ENCODE data around the gene MTX1.

Gene MTX1

DNA sequence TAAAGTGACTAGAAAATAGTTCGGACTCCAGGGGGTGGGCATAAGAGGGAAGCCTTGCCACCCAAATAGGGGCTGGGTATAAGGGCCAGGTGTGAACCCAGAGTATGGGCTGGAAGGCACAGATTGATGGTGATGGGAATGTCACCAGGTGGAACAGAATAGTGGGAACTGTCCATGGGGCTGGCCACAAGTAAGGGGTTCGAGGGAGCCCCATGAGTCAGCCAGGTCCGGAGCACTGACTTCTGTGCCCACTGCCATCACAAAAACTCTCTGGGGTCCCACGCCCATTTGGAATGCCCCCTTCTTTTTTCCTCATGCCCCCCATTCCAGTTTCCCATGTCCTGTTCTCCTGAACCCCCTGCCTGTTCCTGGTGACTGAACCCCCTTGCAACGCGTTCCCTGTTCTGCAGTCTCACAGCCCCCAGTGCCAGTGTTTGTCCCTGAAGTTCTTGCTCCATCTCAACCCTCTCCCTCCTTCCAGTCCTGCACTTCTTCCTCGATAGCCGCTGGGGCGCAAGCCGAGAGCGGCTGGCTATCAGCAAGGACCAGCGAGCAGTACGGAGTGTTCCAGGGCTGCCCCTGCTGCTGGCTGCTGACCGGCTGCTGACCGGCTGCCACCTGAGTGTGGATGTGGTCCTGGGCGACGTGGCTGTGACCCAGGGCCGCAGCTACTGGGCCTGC, 27.0 kb upstream of the MTX1 start:
- no peak for DNase-seq (ENCODE audit: low read depth)
- TF ChIP-seq, protein P1, sequence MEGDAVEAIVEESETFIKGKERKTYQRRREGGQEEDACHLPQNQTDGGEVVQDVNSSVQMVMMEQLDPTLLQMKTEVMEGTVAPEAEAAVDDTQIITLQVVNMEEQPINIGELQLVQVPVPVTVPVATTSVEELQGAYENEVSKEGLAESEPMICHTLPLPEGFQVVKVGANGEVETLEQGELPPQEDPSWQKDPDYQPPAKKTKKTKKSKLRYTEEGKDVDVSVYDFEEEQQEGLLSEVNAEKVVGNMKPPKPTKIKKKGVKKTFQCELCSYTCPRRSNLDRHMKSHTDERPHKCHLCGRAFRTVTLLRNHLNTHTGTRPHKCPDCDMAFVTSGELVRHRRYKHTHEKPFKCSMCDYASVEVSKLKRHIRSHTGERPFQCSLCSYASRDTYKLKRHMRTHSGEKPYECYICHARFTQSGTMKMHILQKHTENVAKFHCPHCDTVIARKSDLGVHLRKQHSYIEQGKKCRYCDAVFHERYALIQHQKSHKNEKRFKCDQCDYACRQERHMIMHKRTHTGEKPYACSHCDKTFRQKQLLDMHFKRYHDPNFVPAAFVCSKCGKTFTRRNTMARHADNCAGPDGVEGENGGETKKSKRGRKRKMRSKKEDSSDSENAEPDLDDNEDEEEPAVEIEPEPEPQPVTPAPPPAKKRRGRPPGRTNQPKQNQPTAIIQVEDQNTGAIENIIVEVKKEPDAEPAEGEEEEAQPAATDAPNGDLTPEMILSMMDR (IDR thresholded peaks at IDR 0.05; ENCODE audit: low read length, missing control alignments) = no peak

DNA sequence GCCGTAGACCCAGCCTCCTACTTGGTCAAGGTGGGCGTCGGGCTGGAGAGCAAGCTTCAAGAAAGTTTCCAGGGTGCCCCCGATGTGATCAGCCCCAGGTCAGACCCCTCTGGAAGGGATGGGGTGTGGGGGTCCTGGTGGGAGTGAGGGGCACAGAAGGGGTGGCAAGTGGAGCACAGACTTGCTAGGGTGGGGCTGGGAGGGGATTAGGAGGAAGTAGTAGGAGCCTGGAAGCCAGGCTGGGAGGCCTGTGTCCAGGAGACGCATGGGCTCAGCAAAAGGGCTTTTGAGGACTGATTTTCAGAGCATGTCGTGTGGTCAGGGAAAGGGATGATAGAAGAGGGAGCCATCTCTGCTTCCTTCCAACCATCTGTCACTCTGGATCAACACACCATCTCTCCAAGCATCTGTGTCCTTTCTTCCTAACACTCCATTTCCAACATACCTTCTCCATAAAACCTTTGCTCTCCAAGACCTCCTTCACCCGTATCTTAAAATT, 26.4 kb upstream of the MTX1 start:
- no peak for DNase-seq (ENCODE audit: low read depth)
- TF ChIP-seq, protein P1 (IDR thresholded peaks at IDR 0.05; ENCODE audit: low read length, missing control alignments) = no peak
- no peak overlapping the region for H3K4me3 ChIP-seq (replicated peaks; ENCODE audit: low read depth, low read length)

More for the DNA sequence above, 27.0 kb upstream of the MTX1 start:
- no peak overlapping the region for H3K4me3 ChIP-seq (replicated peaks; ENCODE audit: low read depth, low read length)

DNA sequence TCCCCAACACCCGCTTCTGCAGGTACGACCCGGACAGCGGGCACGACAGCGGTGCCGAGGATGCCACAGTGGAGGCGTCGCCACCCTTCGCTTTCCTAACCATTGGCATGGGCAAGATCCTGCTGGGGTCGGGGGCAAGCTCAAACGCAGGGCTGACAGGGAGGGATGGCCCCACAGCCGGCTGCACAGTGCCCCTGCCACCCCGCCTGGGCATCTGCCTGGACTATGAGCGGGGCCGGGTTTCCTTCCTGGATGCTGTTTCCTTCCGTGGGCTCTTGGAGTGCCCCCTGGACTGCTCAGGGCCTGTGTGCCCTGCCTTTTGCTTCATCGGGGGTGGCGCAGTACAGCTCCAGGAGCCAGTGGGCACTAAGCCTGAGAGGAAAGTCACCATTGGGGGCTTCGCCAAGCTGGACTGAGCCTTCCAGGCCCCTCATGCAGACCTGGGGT, 24.7 kb upstream of the MTX1 start:
- H3K4me3 ChIP-seq (replicated peaks; ENCODE audit: low read depth, low read length) = no peak overlapping the region
- no peak for DNase-seq (ENCODE audit: low read depth)
- TF ChIP-seq, protein P1 (IDR thresholded peaks at IDR 0.05; ENCODE audit: low read length, missing control alignments) = no peak

DNA sequence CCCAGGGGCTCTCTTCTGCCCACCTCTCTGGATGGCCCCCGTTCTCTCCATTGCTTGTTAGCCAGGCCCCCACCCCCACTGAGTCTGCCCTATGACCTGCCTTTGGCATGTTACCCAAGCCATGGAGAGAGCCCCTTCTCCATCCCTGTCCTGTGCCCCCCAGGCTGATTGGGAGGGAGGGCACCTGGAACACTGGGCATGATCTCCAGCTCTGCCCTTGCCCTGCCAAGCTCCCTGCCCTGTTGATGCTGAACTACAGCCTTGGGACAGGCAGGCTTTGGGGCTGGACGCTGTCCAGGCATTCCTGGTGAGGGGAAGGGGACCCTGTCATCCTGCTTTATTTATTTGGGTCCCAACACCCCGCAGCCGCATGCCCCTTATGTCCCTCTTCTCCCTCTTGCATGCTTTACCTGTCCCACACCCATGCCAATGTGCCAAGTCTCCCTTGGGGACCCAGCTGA, 24.1 kb upstream of the MTX1 start:
- DNase-seq (ENCODE audit: low read depth) = no peak
- TF ChIP-seq, protein P1 (IDR thresholded peaks at IDR 0.05; ENCODE audit: low read length, missing control alignments) = no peak
- no peak overlapping the region for H3K4me3 ChIP-seq (replicated peaks; ENCODE audit: low read depth, low read length)

DNA sequence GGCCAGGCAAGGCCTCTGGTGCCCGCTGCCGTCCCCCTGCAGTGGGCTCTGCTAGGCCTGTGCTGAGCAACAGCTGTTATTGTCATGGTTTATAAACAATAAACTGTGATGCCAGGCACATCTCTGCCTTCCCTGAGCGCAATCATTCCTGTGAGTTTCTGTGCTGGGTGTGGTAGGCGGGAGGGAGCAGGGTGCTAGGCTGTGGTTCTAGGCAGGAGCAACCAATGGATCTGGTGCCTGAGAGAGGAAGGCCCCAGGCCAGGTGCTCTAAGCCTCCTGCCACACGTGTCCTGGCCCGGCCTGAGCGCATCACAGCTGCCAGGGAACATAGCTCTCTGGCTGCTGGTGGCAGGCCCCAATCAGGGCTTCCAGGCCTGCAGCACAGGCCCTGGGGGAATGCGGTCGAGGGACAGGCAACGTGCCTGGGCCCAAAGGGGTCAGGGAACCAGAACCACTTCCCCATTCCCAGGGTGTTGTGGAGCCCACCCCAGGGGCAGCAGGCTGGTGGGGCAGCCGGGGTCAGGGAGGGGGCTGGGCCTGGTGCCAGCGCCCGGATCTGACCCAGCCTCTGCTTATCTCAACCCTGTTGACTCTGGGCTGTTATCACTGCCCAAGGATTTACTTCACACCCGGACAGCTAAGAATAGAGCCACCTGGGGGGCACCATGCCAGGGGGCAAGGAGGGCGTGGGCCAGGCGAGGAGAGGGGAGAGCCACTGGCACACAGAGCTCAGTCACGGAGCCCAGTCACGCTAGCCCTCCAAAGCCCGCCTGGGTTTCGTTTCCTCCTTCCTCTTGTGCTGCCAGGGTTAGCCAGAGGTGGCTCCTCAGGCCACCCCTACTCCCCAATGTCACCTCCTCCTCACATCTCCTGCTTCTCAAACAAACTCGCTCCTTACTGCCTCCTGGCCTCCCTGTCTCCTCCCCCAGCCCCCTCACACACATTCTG, 23.4 kb upstream of the MTX1 start:
- DNase-seq (ENCODE audit: low read depth) = no peak
- H3K4me3 ChIP-seq (replicated peaks; ENCODE audit: low read depth, low read length) = no peak overlapping the region

DNA sequence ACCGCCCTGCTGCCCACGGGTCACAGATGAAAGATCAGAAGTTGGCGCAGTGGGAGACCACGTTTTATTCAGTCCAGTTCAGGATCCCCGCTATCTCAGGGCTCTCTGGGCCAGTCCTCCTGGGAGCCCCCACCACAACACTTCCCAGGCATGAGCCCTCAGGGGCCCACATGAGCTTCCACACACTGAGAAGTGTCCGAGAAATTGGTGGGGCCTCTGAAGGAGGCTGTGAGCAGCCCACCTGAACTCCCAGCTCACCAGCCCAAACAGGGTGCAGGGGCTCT, 22.8 kb upstream of the MTX1 start:
- no peak for DNase-seq (ENCODE audit: low read depth)
- TF ChIP-seq, protein P1 (IDR thresholded peaks at IDR 0.05; ENCODE audit: low read length, missing control alignments) = no peak
- no peak overlapping the region for H3K4me3 ChIP-seq (replicated peaks; ENCODE audit: low read depth, low read length)

More for the DNA sequence above, 23.4 kb upstream of the MTX1 start:
- TF ChIP-seq, protein P1 (IDR thresholded peaks at IDR 0.05; ENCODE audit: low read length, missing control alignments) = no peak
